ENCODE results near the gene CNTN4.
A peak's percentile ranks its signal among the peaks of the same experiment; 100 is the strongest.
"Not testable (repeated sequence)": the region's sequence is repeated elsewhere in the genome, so short reads cannot be mapped to it uniquely, and the experiment has no call there.

The CNTN4 gene

DNA sequence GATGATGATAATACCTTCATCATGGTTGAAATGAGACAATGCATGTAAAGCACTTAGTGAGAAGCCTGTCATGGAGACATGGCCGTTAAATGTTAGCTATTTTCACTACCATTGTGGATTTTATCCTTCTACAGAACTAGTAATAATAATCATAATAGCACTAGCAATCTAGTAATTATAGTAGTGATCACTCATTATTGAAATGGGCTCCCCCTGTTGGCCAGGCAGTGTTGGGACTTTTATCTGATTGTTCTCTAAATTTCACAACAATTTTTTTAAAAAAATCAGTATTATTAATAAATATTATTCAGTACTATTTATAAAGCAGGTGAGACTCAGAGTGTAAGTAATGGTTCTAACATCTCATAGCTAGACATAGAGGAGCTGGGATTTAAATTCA, 615.3 kb downstream of the CNTN4 start:
- DNase-seq: no peak

DNA sequence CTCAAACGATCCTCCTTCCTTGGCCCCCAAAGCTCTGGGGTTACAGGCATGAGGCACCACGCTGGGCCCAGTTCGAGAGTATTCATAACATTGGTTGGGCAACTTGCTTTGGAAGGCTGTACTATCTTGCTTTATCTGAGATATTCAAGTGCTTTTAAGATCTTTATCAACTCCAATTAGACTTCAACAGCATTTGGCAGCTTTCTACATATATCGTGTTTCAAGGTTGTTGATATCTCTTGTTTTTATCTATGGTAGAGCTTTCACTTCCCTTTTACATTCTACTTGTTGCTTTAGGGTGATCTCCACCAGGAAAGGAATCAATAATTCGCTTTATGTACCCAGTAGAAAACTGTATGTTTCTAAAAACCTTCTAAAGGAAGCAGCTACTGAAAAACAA, 616.2 kb downstream of the CNTN4 start:
- DNase-seq: no peak

- no peak for DNase-seq
Observed at GRCh38 chr3:2727101-2727500, 628.4 kb downstream of the CNTN4 start.

- no peak for DNase-seq
Observed at GRCh38 chr3:2727610-2728318, 629.1 kb downstream of the CNTN4 start.

GRCh38 chr3:2731843-2732242, 633.2 kb downstream of the CNTN4 start:
- DNase-seq: no peak

GRCh38 chr3:2735392-2735894, 636.8 kb downstream of the CNTN4 start:
- DNase-seq: no peak

DNA sequence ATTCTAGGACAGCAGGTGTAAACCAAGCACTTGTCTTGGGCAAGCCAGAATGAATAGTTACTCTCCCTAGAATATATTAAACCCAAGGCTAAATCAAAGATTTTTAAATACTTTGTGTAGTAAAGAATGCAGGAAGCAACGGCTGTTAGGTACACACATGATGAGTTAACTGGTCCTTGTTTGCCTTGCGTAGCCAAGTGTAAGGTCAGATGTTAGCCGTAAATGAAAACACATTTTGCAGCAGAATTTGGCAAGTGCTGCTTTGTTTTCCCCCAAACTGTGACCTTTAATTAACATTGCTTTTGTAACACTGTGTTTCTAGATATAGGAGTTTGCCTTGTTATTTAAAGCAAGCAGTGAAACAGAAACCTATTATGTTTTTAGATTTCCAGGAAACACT, 642.9 kb downstream of the CNTN4 start:
- no peak for DNase-seq

DNA sequence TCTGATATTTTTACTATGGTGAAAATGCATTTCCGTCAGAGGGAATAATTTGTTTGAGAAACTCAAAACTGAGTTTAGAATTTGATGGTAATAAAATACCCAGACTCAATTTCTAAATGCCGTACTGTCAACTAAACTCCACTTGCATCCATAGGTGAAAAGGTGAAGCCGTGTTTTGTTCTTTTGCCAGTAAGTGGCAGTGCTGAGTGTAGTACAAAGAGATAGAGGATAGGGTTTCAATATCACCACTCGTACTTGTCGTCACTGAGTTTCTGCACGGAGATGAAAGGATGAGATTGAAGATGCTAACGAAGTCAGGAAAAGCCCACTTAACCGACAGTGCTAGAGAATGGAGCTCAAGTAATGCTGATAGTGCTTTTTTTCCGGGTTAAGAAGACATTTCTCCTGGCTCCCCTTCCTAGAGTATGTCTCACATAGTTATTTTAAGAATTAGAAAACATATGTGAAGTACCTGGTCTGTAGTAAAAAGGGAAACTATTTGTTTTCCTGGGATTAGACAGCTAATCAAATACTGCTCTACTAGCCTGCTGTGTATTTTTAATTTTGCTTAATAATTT, 666.4 kb downstream of the CNTN4 start:
- peak; percentile 44 to 82 for DNase-seq

DNA sequence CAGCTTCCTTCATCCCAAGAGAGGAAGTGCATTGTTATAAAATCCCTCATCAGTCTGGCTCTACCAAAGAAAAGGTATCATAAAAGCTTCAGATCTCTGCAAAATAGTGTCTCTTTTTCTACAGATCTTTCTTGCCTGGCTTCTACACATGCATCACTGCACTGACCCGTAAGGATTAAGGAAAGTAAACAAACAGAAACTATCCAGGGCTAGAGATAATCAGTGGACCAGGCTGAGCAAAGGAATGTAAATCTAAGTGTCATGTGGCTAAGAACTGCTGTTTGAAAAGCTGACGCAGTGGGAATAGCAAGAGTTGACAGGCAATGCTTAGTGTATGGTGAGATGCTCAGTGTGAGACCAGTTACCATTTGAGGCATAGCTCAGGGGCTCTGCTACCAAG, 671.8 kb downstream of the CNTN4 start:
- DNase-seq: no peak

DNA sequence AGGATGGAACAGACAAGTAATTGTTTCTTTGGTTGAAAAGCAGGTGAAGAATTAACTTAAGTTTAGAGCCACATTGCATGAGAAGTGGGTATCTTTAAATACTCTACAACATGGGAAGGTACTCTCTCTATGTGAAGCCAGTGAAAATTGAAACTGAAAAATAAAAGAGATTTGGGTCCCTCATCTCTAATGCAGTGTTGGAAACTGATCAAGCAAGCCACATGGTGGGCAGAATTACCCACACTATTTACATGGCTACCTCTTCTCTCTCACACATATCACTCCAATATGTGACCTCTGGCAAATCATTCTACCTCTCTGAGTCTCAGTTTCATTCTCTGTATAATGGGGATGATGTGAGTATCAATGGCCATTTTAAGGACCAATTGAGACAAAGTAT, 672.5 kb downstream of the CNTN4 start:
- no peak for DNase-seq

DNA sequence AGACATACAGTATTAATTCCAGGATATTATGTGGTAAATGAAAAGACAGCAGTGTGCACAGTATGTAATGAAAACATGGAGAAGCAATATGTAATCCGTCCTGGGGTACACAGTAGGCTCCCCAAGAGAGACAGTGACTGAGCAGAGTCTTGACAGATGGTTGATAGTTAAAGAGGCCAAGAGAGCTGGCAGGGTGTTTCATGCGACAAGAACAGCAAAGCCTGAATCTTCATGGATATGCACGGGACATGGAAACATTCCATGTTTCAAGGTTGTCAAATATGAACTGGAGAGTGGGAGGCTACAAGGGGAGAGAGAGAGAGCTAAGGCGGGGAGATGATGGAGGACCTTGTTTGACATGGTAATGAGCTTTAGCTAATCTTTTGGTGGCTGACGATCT, 673.1 kb downstream of the CNTN4 start:
- no peak for DNase-seq

DNA sequence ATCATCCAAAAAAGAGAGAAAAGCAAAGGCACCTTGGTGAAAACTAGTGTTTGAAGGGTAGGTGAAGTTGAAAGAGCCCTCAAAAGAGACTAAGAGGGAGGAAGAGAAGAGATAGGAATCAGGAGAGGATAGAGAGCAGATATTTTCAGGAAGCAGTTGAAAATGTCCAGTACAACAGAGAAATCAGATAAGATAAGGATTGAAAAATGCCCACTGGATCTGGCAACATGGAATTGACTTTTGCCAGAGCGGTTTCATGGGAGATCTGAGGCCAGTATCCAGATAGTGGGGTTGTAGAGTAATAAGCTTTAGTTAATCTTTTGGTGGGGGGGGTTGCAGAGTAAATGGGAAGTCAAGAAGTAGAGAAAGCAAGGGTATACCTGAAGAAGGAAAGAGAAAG, 674.1 kb downstream of the CNTN4 start:
- DNase-seq: no peak

- no peak for DNase-seq
Observed at GRCh38 chr3:2774481-2775249, 676.0 kb downstream of the CNTN4 start.

- DNase-seq: no peak
Observed at GRCh38 chr3:2783261-2783660, 684.6 kb downstream of the CNTN4 start.

- peak in 1 of 2 experiments; percentile 25 for DNase-seq
Observed at GRCh38 chr3:2784627-2785026, 686.0 kb downstream of the CNTN4 start.

GRCh38 chr3:2790266-2790815, 691.7 kb downstream of the CNTN4 start:
- DNase-seq: peak; percentile 58 to 76

DNA sequence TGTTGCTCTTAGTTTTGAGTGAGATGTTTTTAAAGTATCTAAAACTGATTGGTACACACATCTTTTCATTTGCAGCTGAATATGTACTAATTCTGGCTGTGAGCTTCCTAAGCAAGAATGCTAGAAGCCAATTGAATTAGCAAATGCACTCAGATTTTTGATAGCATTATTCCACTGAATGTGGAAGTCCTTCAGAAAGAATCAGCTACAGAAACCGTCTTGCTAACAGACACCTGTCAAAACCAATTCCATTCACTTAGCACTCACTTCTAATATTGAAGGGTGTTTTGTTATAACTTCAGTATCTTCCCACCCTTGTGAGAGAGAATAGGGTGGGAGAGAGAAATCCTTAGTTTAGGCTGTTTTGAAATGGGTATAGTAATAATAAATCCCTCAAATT, 693.8 kb downstream of the CNTN4 start:
- DNase-seq: no peak

DNA sequence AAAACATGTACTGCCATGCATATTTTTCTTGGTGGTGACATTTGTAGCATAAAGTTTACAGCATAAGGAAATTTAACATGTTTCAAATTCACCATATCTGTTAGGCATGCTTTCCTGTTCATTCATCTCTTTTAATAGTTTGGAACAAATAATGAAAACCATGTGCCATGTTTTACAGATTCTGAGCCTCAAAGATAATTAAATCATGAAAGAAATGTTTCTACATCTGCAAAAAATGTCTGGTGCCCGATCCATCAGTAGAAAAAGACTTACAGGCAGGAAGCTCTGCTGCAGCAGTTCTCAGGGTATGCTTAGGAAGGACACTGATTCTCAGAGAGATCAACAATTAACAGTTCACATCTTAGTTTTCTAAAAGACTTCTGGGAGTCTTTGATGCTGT, 695.3 kb downstream of the CNTN4 start:
- no peak for DNase-seq

- no peak for DNase-seq
Observed at GRCh38 chr3:2802429-2802828, 703.8 kb downstream of the CNTN4 start.

DNA sequence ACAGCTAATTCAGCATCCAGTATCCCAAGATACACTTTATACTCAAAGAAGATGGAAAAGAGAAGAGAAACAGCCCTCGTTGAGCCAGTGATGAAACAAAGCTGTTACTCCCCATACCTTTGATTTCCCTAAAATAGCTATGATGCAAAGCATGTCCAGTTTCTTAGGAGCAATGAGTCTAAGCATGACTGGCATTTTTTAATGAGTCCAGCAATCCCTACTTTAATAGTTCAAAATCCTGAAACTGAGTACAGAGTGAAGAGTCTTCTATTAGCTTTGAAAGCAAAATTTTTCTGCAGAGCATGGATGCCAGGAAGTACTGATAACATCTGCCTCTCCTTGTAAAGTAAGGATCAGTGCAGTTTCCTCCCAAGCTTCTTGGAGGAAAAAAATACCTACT, 708.8 kb downstream of the CNTN4 start:
- DNase-seq: no peak

DNA sequence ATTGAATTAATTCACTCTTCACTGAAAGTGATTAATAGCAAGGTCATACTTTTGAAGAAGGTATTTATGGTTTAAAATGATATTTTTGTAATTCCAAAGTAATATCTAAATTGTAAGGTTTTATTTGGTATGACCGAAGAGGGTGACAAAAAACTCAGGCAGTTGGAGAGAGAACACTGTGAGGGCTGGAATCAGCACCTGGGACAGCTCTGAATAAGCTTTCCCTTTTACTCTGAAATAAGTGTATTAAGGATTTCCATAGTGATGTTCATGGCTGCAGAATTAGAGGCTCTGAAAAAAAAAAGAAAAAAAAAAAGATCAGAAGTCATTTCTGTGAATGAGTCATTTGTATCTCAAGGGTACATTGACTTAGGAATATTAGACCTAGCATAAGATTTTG, 712.1 kb downstream of the CNTN4 start:
- DNase-seq: no peak

GRCh38 chr3:2819571-2819970, 720.9 kb downstream of the CNTN4 start:
- no peak for DNase-seq

GRCh38 chr3:2820982-2821381, 722.3 kb downstream of the CNTN4 start:
- DNase-seq: not testable (repeated sequence)

DNA sequence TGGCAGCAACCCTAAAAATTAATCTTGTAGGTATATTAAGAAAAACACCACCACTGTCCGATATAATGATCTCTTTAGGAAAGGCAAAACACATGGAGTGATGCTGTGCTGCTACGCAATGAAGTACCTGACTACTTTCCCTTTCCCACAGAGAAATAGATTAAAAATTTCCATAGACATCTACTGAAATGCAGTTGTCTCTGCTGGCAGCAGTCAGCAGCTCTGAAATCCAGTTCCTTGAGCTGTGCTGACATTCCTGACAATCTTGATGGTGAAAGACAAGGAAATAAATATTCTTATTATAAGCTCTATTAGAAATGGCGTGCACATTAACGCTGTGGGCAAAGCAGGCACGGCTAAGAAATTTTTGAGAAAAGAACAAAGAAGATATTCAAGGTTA, 723.9 kb downstream of the CNTN4 start:
- no peak for DNase-seq

All from NCI-H524 (cell line).